GM10266 (cell line): Measurements from ENCODE around the gene PAH.

Experiments
- DNase-seq: peaks from one replicate; pipeline ENCODE4 v3.0.0; 2012; ENCODE audit errors: extremely low spot score
- CTCF ChIP-seq: IDR thresholded peaks from 2 replicates; pipeline ENCODE4 v1.5.1; 2012; ENCODE audit warnings: mild to moderate bottlenecking, low read depth; ENCODE audit not compliant: control insufficient read depth, insufficient read depth; ENCODE audit errors: missing control alignments

Gene PAH

GRCh38 chr12:102917026-102917787 lies at the start of gene PAH:
PAH (minus strand) TSS chr12:102917244; CDS start chr12:102917130, 114 bp downstream.
- DNase-seq = peak; percentile 32
- no peak for TF ChIP-seq CTCF

DNA sequence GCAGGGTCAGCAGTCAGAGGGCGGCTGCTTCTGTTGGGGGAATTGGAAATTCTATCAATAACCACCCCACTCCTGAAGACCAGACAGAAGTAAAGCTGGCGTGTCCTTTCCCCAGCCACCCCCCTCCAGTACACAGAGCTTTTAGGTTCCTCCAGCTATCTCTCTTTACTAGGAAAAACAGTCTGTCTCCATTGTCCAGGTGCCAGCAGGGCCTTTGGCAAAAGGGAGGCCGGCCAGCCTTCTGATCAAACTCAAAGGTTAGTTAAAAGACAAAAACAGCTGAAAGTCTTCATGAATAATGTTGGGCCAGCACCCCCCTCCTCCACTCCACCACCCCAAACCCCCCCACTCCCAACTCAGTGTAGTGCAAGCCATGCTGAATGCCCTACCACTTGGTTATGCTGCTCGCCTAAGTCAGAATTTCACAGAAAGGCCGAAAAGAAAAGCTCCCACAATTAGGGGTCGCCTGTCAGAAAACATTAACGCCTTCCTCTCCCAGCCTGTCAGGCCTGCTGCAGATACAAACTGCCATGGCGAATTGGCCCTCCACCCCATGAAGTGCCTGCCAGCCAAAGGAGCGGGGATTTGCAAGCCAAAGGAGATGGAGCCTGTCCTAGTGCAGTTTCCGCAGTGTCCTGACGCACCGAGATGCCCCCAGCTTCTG lies 49.3 kb upstream of the PAH start:
- no peak for DNase-seq
- TF ChIP-seq CTCF = no peak

DNA sequence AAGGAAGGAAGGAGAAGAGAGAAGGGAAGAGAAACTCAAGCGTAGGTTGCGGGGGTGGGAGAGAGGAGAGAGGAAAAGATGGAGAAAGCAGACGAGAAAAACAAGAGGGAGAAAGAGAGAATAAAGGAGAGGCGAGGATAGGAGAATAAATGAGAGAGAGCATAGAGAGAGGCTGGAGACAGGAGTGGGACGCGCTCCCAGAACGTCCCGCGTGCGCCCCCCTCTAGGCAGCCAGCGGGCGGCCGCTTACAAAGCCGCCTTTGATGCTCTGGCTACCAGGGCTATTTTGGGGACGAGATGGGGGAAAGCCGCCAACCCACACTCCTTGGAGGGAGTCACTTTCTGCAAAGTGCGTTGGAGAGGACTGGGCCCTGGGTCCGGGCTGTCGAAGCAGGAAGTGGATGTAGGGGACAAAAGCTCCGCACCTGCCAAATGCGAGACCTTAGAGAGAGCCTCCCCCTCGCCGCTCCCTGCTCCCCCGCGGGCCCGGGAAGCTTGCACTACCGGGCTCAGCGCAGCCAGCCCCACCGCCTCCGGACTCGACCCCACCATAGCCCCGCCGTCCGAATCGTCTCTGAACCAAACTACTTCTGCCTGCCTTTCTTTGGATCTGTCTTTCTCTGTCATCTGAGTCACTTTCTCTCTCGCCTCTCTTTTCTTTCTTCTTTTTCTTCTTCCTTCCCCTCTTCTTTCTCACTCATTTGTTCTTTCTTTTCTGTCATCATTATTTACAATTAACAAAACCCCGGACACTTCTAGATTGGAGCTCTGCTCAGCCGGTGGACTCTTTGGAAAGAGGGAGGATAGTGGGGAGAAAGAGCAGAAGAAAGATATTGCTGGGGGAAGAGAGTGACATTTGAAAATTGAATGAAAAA lies 48.5 kb upstream of the PAH start:
- TF ChIP-seq CTCF = peak; percentile 1
- DNase-seq = peak; percentile 47

- DNase-seq = peak; percentile 66
- TF ChIP-seq CTCF = no peak
Measured at GRCh38 chr12:102964872-102965271, 47.8 kb upstream of the PAH start.

GRCh38 chr12:102963796-102964195 lies 46.8 kb upstream of the PAH start:
- no peak for DNase-seq
- no peak for TF ChIP-seq CTCF

GRCh38 chr12:102962986-102963385 lies 45.9 kb upstream of the PAH start:
- peak; percentile 45 for DNase-seq
- no peak for TF ChIP-seq CTCF
